NT2/D1 (cell line): ENCODE results near the gene TRDMT1.

Experiments
- DNase-seq: peaks from one replicate; pipeline ENCODE4 v3.0.0-alpha.2; 2011; ENCODE audit warnings: low read depth, low spot score
- H3K27me3 ChIP-seq: 2 replicates; pipeline ENCODE4 v1.6.0; 2011; ENCODE audit warnings: mild to moderate bottlenecking; ENCODE audit not compliant: insufficient read length, insufficient read depth
- H3K36me3 ChIP-seq: 2 replicates; pipeline ENCODE4 v1.6.1; 2011; ENCODE audit warnings: mild to moderate bottlenecking, low read length, mixed read lengths; ENCODE audit not compliant: insufficient read depth, insufficient read length
- H3K4me1 ChIP-seq: 2 replicates; pipeline ENCODE4 v1.5.1; 2011; ENCODE audit not compliant: insufficient read depth, insufficient read length
- H3K4me3 ChIP-seq: 2 replicates; pipeline ENCODE4 v1.5.1; 2011; ENCODE audit warnings: low read depth; ENCODE audit not compliant: insufficient read length
- H3K9ac ChIP-seq: 2 replicates; pipeline ENCODE4 v1.6.0; 2011; ENCODE audit warnings: low read depth; ENCODE audit not compliant: insufficient read length
- H3K9me3 ChIP-seq: 2 replicates; pipeline ENCODE4 v1.5.1; 2011; ENCODE audit warnings: mild to moderate bottlenecking, low read length; ENCODE audit not compliant: insufficient read depth
- SUZ12 ChIP-seq: IDR thresholded peaks from 2 replicates; pipeline ENCODE4 v1.6.1; 2011; ENCODE audit not compliant: insufficient read length, insufficient read depth; ENCODE audit errors: extremely low read depth
- YY1 ChIP-seq: IDR thresholded peaks from 2 replicates; pipeline ENCODE4 v1.6.1; 2011; ENCODE audit not compliant: insufficient read length, insufficient read depth
- ZNF274 ChIP-seq: IDR thresholded peaks from 2 replicates; pipeline ENCODE4 v1.6.1; 2011; ENCODE audit warnings: mild to moderate bottlenecking, low read depth, low read length

TRDMT1 gene

DNA sequence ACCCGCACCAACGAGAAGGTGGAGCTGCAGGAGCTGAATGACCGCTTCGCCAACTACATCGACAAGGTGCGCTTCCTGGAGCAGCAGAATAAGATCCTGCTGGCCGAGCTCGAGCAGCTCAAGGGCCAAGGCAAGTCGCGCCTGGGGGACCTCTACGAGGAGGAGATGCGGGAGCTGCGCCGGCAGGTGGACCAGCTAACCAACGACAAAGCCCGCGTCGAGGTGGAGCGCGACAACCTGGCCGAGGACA lies 28.2 kb upstream of the TRDMT1 start:
- H3K9me3 ChIP-seq: no peaks in the 10 kb centered on the region
- DNase-seq: no peak
- H3K9ac ChIP-seq: peak overlapping the region; percentile 98
- H3K27me3 ChIP-seq: no peaks in the 10 kb centered on the region
- peak overlapping the region; percentile 98 for H3K4me3 ChIP-seq
- H3K4me1 ChIP-seq: peaks cover 5% of the 10 kb centered on the region
- H3K36me3 ChIP-seq: peaks cover 51% of the 10 kb centered on the region
- TF ChIP-seq SUZ12 (no peak), YY1 (no peak), ZNF274 (no peak)

DNA sequence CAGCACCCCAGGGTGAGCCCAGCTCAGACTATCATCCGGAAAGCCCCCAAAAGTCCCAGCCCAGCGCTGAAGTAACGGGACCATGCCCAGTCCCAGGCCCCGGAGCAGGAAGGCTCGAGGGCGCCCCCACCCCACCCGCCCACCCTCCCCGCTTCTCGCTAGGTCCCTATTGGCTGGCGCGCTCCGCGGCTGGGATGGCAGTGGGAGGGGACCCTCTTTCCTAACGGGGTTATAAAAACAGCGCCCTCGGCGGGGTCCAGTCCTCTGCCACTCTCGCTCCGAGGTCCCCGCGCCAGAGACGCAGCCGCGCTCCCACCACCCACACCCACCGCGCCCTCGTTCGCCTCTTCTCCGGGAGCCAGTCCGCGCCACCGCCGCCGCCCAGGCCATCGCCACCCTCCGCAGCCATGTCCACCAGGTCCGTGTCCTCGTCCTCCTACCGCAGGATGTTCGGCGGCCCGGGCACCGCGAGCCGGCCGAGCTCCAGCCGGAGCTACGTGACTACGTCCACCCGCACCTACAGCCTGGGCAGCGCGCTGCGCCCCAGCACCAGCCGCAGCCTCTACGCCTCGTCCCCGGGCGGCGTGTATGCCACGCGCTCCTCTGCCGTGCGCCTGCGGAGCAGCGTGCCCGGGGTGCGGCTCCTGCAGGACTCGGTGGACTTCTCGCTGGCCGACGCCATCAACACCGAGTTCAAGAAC lies 27.7 kb upstream of the TRDMT1 start:
- no peak for DNase-seq
- Histone ChIP-seq H3K9ac (peak overlapping the region; percentile 98), H3K27me3 (no peaks in the 10 kb centered on the region), H3K9me3 (no peaks in the 10 kb centered on the region), H3K36me3 (peaks cover 47% of the 10 kb centered on the region), H3K4me3 (peak overlapping the region; percentile 98), H3K4me1 (peaks cover 5% of the 10 kb centered on the region)
- no peak for TF ChIP-seq SUZ12
- no peak for TF ChIP-seq ZNF274

DNA sequence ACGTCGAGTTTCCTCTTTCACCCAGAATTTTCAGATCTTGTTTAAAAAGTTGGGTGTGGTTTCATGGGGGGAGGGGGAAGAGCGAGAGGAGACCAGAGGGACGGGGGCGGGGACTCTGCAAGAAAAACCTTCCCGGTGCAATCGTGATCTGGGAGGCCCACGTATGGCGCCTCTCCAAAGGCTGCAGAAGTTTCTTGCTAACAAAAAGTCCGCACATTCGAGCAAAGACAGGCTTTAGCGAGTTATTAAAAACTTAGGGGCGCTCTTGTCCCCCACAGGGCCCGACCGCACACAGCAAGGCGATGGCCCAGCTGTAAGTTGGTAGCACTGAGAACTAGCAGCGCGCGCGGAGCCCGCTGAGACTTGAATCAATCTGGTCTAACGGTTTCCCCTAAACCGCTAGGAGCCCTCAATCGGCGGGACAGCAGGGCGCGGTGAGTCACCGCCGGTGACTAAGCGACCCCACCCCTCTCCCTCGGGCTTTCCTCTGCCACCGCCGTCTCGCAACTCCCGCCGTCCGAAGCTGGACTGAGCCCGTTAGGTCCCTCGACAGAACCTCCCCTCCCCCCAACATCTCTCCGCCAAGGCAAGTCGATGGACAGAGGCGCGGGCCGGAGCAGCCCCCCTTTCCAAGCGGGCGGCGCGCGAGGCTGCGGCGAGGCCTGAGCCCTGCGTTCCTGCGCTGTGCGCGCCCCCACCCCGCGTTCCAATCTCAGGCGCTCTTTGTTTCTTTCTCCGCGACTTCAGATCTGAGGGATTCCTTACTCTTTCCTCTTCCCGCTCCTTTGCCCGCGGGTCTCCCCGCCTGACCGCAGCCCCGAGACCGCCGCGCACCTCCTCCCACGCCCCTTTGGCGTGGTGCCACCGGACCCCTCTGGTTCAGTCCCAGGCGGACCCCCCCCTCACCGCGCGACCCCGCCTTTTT lies 26.9 kb upstream of the TRDMT1 start, which contains the start of gene VIM:
TSS of gene VIM (plus strand) at position 151 of the 925 bp plus-strand sequence. CDS start 1,182 bp downstream, outside the sequence.
- H3K4me3 ChIP-seq: peak within 1 kb of the TSS; percentile 98
- no peaks in the 10 kb centered on the region for H3K27me3 ChIP-seq
- peak within 1 kb of the TSS; percentile 82 for H3K9ac ChIP-seq
- no peaks in the 10 kb centered on the region for H3K9me3 ChIP-seq
- DNase-seq: peak; percentile 80
- peaks cover 5% of the 10 kb centered on the region for H3K4me1 ChIP-seq
- TF ChIP-seq ZNF274: no peak
- TF ChIP-seq SUZ12: no peak
- TF ChIP-seq YY1: no peak
- H3K36me3 ChIP-seq: peaks cover 39% of the 10 kb centered on the region

DNA sequence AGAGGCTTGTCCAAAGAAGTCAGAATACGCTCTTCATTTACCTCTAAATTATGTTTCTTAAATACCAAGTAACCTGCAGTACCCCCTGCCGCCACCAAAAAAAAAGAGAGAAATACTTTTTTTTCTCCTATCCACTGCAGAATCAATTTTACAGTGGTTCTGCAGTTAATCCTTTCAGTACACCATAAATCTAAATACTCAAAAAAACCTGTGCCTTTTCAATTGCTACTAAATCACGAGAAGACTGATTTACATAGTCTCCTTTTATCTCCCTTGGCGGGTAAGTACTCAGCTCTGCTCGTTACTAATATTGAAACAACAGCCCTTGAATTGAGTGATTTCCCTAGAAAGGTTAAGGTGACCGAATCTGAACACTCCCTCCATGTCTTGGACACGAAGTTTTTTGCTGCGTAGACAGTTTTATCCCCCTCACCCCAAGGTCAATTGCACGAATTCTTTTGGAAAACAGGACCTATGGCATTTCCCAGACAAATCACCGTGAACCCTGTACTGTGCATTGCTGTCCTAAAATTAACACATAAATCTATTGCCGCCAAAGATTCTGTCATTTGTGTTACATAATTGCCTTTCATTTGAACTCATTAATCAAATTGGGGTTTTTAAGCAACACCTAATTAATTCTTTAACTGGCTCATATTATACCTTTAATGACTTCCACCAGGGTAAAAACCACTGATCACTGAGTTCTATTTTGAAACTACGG lies 26.1 kb upstream of the TRDMT1 start:
- peaks cover 34% of the 10 kb centered on the region for H3K36me3 ChIP-seq
- TF ChIP-seq YY1: no peak
- no peak for TF ChIP-seq SUZ12
- TF ChIP-seq ZNF274: no peak
- peak overlapping the region; percentile 54 for H3K4me3 ChIP-seq
- H3K4me1 ChIP-seq: peaks cover 5% of the 10 kb centered on the region
- H3K9me3 ChIP-seq: no peaks in the 10 kb centered on the region
- peak overlapping the region; percentile 82 for H3K9ac ChIP-seq
- DNase-seq: no peak
- no peaks in the 10 kb centered on the region for H3K27me3 ChIP-seq

DNA sequence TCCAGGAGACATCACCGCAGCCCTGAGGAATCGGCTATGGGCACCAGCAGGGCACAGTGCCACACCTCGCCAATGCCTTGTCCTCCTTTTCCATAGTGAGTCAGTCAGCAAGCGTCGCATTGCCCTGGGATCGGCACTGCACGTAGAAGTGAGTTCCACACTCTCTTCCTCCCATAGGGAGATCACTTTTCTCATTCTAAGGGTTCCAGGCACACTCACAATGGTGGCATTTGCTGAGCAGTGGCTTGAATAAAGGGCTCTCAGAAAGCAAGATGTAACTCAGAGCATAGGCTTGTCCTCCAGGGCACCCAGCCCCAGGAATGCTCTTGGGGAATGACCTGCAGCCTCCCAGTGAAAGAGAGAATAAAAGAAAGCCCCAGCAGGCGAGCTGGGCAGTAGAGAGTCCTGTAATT lies 25.4 kb upstream of the TRDMT1 start:
- Histone ChIP-seq H3K9ac (peak overlapping the region; percentile 15), H3K36me3 (peaks cover 27% of the 10 kb centered on the region), H3K27me3 (no peaks in the 10 kb centered on the region), H3K4me3 (peak overlapping the region; percentile 54), H3K4me1 (peaks cover 5% of the 10 kb centered on the region), H3K9me3 (no peaks in the 10 kb centered on the region)
- DNase-seq: no peak
- TF ChIP-seq ZNF274 (no peak), YY1 (no peak), SUZ12 (no peak)

DNA sequence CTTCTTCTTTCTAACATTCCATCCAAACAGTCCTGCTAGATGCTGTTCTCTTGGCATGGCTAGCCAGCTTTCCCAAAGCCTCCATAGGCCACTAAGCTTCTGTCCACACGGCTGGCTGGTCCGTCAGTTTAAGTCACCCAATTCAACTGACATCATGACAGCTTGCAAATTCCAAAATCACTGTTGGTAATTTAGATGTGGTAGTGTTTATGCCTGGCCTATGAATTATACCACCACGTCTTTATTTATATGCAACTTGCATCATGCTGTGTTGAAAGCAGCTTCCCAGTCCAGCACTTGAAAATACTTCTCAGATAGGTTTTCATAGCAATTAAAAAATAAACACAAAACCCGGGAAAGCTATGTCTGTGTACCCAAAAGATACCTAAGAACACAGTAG lies 24.3 kb upstream of the TRDMT1 start:
- no peak overlapping the region for H3K9ac ChIP-seq
- no peak for TF ChIP-seq ZNF274
- H3K4me1 ChIP-seq: peaks cover 5% of the 10 kb centered on the region
- peaks cover 16% of the 10 kb centered on the region for H3K36me3 ChIP-seq
- no peaks in the 10 kb centered on the region for H3K27me3 ChIP-seq
- H3K9me3 ChIP-seq: no peaks in the 10 kb centered on the region
- no peak for DNase-seq
- no peak overlapping the region for H3K4me3 ChIP-seq

DNA sequence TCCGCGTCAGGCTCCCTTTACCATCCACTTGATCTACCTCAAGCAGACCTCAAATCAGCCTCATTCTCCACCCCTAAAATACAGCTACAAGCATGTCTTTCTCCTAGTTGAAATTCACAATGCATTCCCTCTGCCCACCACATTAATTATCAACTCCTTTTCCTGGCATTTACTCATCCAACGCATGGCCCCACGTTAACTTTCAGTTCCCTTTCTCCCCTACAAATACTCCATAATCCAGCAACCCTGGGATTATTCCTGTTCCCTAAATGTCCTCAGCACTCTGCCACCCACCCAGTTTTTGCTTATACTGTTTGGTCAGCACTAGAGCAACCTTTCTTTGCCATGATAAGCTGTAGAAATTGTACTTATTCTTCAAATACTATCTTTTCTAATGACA lies 20.9 kb upstream of the TRDMT1 start:
- Histone ChIP-seq H3K9me3 (no peaks in the 10 kb centered on the region), H3K4me3 (no peak overlapping the region), H3K9ac (no peak overlapping the region), H3K4me1 (peaks cover 5% of the 10 kb centered on the region), H3K27me3 (no peaks in the 10 kb centered on the region), H3K36me3 (no peaks in the 10 kb centered on the region)
- no peak for TF ChIP-seq SUZ12
- no peak for TF ChIP-seq YY1
- no peak for TF ChIP-seq ZNF274
- DNase-seq: no peak
